WTC11 (cell line): Measurements from ENCODE around the gene CAMK2D. TPM values are rescaled to one million over a fixed set of nuclear protein-coding genes. Genes with fewer than 3 reads are reported as not detected.

Source experiments
- ATAC-seq: fragments of 200-7000 bp; cut with Tn5 transposase; 2 replicates; pipeline ENCODE4 v1.10.0; 2021; ENCODE audit warnings: mild to moderate bottlenecking, moderate library complexity
- CTCF ChIA-PET: fragments of 300-600 bp; sonication (Branson Sonifier 250); formaldehyde crosslinking; loops from one replicate; lab custom pipeline; 2021; ENCODE audit warnings: antibody characterized with exemption; lab: Charles Lee
- POLR2A ChIA-PET: fragments of 350-600 bp; sonication (Branson Sonifier 250); formaldehyde crosslinking; loops from one replicate; lab custom pipeline; 2021; ENCODE audit warnings: antibody characterized with exemption; lab: Charles Lee
- DNase-seq: peaks from one replicate; pipeline ENCODE4 v3.0.0; 2021; ENCODE audit warnings: low spot score
- H3K27ac Mint-ChIP-seq: 2 replicates; pipeline ENCODE4 v1.8.0; 2021; ENCODE audit warnings: mixed read lengths
- H3K27me3 Mint-ChIP-seq: 2 replicates; pipeline ENCODE4 v1.8.0; 2021; ENCODE audit warnings: low read depth, mild to moderate bottlenecking, moderate library complexity, mixed read lengths
- H3K36me3 Mint-ChIP-seq: 2 replicates; pipeline ENCODE4 v1.8.0; 2021; ENCODE audit warnings: mixed read lengths
- H3K4me1 Mint-ChIP-seq: 2 replicates; pipeline ENCODE4 v1.8.0; 2022; ENCODE audit warnings: mixed read lengths
- H3K4me3 Mint-ChIP-seq: 2 replicates; pipeline ENCODE4 v1.8.0; 2021; ENCODE audit warnings: mild to moderate bottlenecking, moderate library complexity, mixed read lengths
- H3K9me3 Mint-ChIP-seq: 2 replicates; pipeline ENCODE4 v1.8.0; 2021; ENCODE audit warnings: mixed read lengths
- ATF2 ChIP-seq: sonication (generic); formaldehyde crosslinking; IDR thresholded peaks from 2 replicates; pipeline ENCODE4 v1.8.1; 2022; ENCODE audit warnings: low read depth, missing genetic modification reagents, borderline replicate concordance
- CREB1 ChIP-seq: sonication (generic); formaldehyde crosslinking; IDR thresholded peaks from 2 replicates; pipeline ENCODE4 v1.8.0; 2023; ENCODE audit warnings: mild to moderate bottlenecking, missing genetic modification reagents
- HMGA2 ChIP-seq: fragments of 250-450 bp; sonication (Bioruptor Pico); IDR thresholded peaks from 2 replicates; pipeline ENCODE4 v1.4.0; 2021; ENCODE audit warnings: mild to moderate bottlenecking, moderate library complexity
- MAX ChIP-seq: sonication (generic); formaldehyde crosslinking; IDR thresholded peaks from 2 replicates; pipeline ENCODE4 v1.8.0; 2022; ENCODE audit warnings: mild to moderate bottlenecking, missing genetic modification reagents
- SMAD3 ChIP-seq: sonication (generic); formaldehyde crosslinking; IDR thresholded peaks from 2 replicates; pipeline ENCODE4 v1.8.0; 2022; ENCODE audit warnings: missing genetic modification reagents, mild to moderate bottlenecking, borderline replicate concordance
- USF1 ChIP-seq: sonication (generic); formaldehyde crosslinking; IDR thresholded peaks from 2 replicates; pipeline ENCODE4 v1.8.0; 2022; ENCODE audit warnings: mild to moderate bottlenecking, missing genetic modification reagents
- total RNA-seq: library from RNA; stranded (reverse); gene quantifications from 3 replicates; pipeline ENCODE4 v1.2.3, GENCODE V29; 2021
- TF ChIP-seq, protein P1 (sequence below): fragments of 250-450 bp; sonication (Bioruptor Pico); IDR thresholded peaks from 2 replicates; pipeline ENCODE4 v1.9.0; 2021; ENCODE audit warnings: mild to moderate bottlenecking
- TF ChIP-seq, protein P2 (sequence below): sonication (generic); formaldehyde crosslinking; conservative IDR thresholded peaks from 2 replicates; pipeline ENCODE4 v1.8.1; 2022; ENCODE audit warnings: mild to moderate bottlenecking, missing genetic modification reagents
- TF ChIP-seq, protein P3 (sequence below): fragments of 200-600 bp; IDR thresholded peaks from 2 replicates; pipeline ENCODE4 v1.8.0; 2022; ENCODE audit warnings: antibody characterized with exemption
- TF ChIP-seq, protein P4 (sequence below): sonication (generic); formaldehyde crosslinking; IDR thresholded peaks from 2 replicates; pipeline ENCODE4 v1.8.0; 2022; ENCODE audit warnings: missing genetic modification reagents

The CAMK2D gene
- total RNA-seq, 1 experiment from 2014 or later = 16.5 TPM

- DNase-seq = no peak
- POLR2A ChIA-PET = no interaction called here
- 0 out of 2 replicates have a peak, but pooled peaks cover 4% of the 10 kb centered on the region for H3K9me3 Mint-ChIP-seq
- no peak overlapping the region for H3K27ac Mint-ChIP-seq
- no peaks in the 10 kb centered on the region for H3K27me3 Mint-ChIP-seq
- H3K36me3 Mint-ChIP-seq = no peaks in the 10 kb centered on the region
- CTCF ChIA-PET = interaction anchor here (0.8 kb wide), 1 partner anchor 388 kb away, joined by 3 read pairs; no protein-coding TSS in a partner anchor
- no peak overlapping the region for H3K4me3 Mint-ChIP-seq
- no peak for TF ChIP-seq USF1 (CRISPR knock-in tag)
- no peak for TF ChIP-seq SMAD3 (CRISPR knock-in tag)
- TF ChIP-seq, protein P1, sequence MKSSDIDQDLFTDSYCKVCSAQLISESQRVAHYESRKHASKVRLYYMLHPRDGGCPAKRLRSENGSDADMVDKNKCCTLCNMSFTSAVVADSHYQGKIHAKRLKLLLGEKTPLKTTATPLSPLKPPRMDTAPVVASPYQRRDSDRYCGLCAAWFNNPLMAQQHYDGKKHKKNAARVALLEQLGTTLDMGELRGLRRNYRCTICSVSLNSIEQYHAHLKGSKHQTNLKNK (CRISPR knock-in tag) = no peak
- TF ChIP-seq, protein P2, sequence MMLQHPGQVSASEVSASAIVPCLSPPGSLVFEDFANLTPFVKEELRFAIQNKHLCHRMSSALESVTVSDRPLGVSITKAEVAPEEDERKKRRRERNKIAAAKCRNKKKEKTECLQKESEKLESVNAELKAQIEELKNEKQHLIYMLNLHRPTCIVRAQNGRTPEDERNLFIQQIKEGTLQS = no peak
- no peak for TF ChIP-seq HMGA2
- no peak for TF ChIP-seq CREB1
- no peaks in the 10 kb centered on the region for H3K4me1 Mint-ChIP-seq
- no peak for ATAC-seq
Measured at GRCh38 chr4:113783289-113783688, 21.8 kb upstream of the CAMK2D start.

GRCh38 chr4:113781439-113782040 is 20.0 kb upstream of the CAMK2D start:
- TF ChIP-seq ATF2 (CRISPR knock-in tag) = no peak
- TF ChIP-seq, protein P3, sequence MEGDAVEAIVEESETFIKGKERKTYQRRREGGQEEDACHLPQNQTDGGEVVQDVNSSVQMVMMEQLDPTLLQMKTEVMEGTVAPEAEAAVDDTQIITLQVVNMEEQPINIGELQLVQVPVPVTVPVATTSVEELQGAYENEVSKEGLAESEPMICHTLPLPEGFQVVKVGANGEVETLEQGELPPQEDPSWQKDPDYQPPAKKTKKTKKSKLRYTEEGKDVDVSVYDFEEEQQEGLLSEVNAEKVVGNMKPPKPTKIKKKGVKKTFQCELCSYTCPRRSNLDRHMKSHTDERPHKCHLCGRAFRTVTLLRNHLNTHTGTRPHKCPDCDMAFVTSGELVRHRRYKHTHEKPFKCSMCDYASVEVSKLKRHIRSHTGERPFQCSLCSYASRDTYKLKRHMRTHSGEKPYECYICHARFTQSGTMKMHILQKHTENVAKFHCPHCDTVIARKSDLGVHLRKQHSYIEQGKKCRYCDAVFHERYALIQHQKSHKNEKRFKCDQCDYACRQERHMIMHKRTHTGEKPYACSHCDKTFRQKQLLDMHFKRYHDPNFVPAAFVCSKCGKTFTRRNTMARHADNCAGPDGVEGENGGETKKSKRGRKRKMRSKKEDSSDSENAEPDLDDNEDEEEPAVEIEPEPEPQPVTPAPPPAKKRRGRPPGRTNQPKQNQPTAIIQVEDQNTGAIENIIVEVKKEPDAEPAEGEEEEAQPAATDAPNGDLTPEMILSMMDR = peak; percentile 34
- no peak overlapping the region for H3K27ac Mint-ChIP-seq
- no peak for ATAC-seq
- 0 out of 2 replicates have a peak, but pooled peaks cover 4% of the 10 kb centered on the region for H3K9me3 Mint-ChIP-seq
- ChIA-PET POLR2A (no interaction called here), CTCF (interaction anchor here (1.0 kb wide), 1 partner anchor 44 kb away, joined by 3 read pairs; no protein-coding TSS in a partner anchor)
- no peak overlapping the region for H3K4me3 Mint-ChIP-seq
- H3K36me3 Mint-ChIP-seq = no peaks in the 10 kb centered on the region
- DNase-seq = no peak
- H3K27me3 Mint-ChIP-seq = no peaks in the 10 kb centered on the region
- peaks cover 4% of the 10 kb centered on the region for H3K4me1 Mint-ChIP-seq

GRCh38 chr4:113776679-113777078 is 15.1 kb upstream of the CAMK2D start:
- H3K9me3 Mint-ChIP-seq = peaks cover 9% of the 10 kb centered on the region; the same call in 1 of the 2 replicates
- H3K4me1 Mint-ChIP-seq = peaks cover 4% of the 10 kb centered on the region
- no peak overlapping the region for H3K4me3 Mint-ChIP-seq
- ChIA-PET POLR2A (no interaction called here), CTCF (no interaction called here)
- DNase-seq = peak; percentile 58
- peak overlapping the region; percentile 13; the same call in 1 of the 2 replicates for H3K27ac Mint-ChIP-seq
- H3K27me3 Mint-ChIP-seq = no peaks in the 10 kb centered on the region
- no peaks in the 10 kb centered on the region for H3K36me3 Mint-ChIP-seq
- TF ChIP-seq, protein P4, sequence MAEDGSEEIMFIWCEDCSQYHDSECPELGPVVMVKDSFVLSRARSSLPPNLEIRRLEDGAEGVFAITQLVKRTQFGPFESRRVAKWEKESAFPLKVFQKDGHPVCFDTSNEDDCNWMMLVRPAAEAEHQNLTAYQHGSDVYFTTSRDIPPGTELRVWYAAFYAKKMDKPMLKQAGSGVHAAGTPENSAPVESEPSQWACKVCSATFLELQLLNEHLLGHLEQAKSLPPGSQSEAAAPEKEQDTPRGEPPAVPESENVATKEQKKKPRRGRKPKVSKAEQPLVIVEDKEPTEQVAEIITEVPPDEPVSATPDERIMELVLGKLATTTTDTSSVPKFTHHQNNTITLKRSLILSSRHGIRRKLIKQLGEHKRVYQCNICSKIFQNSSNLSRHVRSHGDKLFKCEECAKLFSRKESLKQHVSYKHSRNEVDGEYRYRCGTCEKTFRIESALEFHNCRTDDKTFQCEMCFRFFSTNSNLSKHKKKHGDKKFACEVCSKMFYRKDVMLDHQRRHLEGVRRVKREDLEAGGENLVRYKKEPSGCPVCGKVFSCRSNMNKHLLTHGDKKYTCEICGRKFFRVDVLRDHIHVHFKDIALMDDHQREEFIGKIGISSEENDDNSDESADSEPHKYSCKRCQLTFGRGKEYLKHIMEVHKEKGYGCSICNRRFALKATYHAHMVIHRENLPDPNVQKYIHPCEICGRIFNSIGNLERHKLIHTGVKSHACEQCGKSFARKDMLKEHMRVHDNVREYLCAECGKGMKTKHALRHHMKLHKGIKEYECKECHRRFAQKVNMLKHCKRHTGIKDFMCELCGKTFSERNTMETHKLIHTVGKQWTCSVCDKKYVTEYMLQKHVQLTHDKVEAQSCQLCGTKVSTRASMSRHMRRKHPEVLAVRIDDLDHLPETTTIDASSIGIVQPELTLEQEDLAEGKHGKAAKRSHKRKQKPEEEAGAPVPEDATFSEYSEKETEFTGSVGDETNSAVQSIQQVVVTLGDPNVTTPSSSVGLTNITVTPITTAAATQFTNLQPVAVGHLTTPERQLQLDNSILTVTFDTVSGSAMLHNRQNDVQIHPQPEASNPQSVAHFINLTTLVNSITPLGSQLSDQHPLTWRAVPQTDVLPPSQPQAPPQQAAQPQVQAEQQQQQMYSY (CRISPR knock-in tag) = no peak
- TF ChIP-seq MAX (CRISPR knock-in tag) = 0 out of 2 replicates have a peak, but pooled peaks have one; percentile 18
- peak; percentile 99 for ATAC-seq
